ENCODE results near the gene EYS. TPM values are rescaled to one million over a fixed set of nuclear protein-coding genes. Genes with fewer than 3 reads are reported as not detected.
"Not testable (repeated sequence)": the region's sequence is repeated elsewhere in the genome, so short reads cannot be mapped to it uniquely, and the experiment has no call there.

The EYS gene
- total RNA-seq, 2 donors from 2014 or later: 0.18 to 3.5 TPM

GRCh38 chr6:65623566-65623965 lies 83.5 kb downstream of the EYS start:
- Histone ChIP-seq H3K36me3 (no peaks in the 10 kb centered on the region), H3K27ac (no peak overlapping the region), H3K9me3 (no peaks in the 10 kb centered on the region), H3K27me3 (replicated peaks; ENCODE audit: insufficient read depth) (no peaks in the 10 kb centered on the region), H3K4me3 (no peak overlapping the region), H3K4me1 (replicated peaks) (no peaks in the 10 kb centered on the region)
- DNase-seq (ENCODE audit: low spot score): no peak
- WGBS: 61% methylated on average over 2 of the region's 2 CpGs
- intact Hi-C loops (cut with DNase I): no loop called here
- TF ChIP-seq, protein P1, sequence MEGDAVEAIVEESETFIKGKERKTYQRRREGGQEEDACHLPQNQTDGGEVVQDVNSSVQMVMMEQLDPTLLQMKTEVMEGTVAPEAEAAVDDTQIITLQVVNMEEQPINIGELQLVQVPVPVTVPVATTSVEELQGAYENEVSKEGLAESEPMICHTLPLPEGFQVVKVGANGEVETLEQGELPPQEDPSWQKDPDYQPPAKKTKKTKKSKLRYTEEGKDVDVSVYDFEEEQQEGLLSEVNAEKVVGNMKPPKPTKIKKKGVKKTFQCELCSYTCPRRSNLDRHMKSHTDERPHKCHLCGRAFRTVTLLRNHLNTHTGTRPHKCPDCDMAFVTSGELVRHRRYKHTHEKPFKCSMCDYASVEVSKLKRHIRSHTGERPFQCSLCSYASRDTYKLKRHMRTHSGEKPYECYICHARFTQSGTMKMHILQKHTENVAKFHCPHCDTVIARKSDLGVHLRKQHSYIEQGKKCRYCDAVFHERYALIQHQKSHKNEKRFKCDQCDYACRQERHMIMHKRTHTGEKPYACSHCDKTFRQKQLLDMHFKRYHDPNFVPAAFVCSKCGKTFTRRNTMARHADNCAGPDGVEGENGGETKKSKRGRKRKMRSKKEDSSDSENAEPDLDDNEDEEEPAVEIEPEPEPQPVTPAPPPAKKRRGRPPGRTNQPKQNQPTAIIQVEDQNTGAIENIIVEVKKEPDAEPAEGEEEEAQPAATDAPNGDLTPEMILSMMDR (IDR thresholded peaks at IDR 0.05): no peak
- no peak for TF ChIP-seq POLR2A (IDR thresholded peaks at IDR 0.05)
- TF ChIP-seq POLR2AphosphoS5 (IDR thresholded peaks at IDR 0.05): no peak

DNA sequence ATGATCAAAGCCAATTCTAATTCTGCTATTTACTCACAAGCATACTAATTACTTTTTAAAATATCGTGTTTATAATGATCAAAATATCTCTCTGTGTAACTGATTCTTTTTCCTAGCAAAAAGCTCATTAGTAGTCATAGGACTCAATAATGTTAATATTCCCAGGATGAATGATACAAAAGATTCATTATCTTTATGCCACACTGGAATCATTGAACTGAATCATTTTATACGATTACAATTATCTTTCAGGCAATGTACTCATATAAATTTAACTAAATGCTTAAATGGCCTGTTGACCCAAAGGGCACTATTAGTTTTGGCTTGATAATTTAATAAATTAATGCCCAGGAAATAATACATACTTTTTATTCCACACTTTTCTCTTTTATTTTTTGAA lies 96.3 kb downstream of the EYS start:
- TF ChIP-seq POLR2A (IDR thresholded peaks at IDR 0.05) (no peak), POLR2AphosphoS5 (IDR thresholded peaks at IDR 0.05) (no peak)
- TF ChIP-seq, protein P1 (IDR thresholded peaks at IDR 0.05): no peak
- no peak overlapping the region for H3K27ac ChIP-seq
- H3K27me3 ChIP-seq (replicated peaks; ENCODE audit: insufficient read depth): no peaks in the 10 kb centered on the region
- intact Hi-C loops (cut with DNase I): no loop called here
- no peak overlapping the region for H3K4me3 ChIP-seq
- DNase-seq (ENCODE audit: low spot score): no peak
- no peaks in the 10 kb centered on the region for H3K4me1 ChIP-seq (replicated peaks)
- WGBS: 77% methylated on average over 2 of the region's 2 CpGs
- H3K36me3 ChIP-seq: no peaks in the 10 kb centered on the region
- H3K9me3 ChIP-seq: no peaks in the 10 kb centered on the region

DNA sequence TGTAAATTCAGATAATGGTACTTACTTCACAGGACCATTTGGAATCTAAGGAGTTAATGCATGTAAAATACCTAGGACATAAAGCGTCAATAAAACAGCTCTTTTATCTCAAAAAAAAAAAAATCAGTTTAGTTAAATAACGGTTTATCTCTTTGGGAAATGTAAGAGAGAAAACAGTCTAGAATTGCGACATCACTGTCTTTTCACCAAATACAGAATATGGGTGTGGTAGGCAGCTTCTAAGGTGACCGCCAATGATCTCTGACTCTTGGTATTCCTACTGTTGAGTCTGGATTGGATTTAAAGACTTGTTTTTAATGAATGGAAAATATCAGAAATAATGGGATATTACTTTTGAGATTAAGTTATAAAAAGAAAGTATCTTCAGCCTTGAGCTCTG lies 111.5 kb downstream of the EYS start:
- Histone ChIP-seq H3K4me1 (replicated peaks) (no peaks in the 10 kb centered on the region), H3K27me3 (replicated peaks; ENCODE audit: insufficient read depth) (no peaks in the 10 kb centered on the region), H3K9me3 (no peaks in the 10 kb centered on the region), H3K4me3 (no peak overlapping the region), H3K27ac (no peak overlapping the region), H3K36me3 (no peaks in the 10 kb centered on the region)
- 76% methylated on average over 4 of the region's 4 CpGs for WGBS
- TF ChIP-seq, protein P1 (IDR thresholded peaks at IDR 0.05): no peak
- TF ChIP-seq POLR2AphosphoS5 (IDR thresholded peaks at IDR 0.05): no peak
- TF ChIP-seq POLR2A (IDR thresholded peaks at IDR 0.05): no peak
- intact Hi-C loops (cut with DNase I): no loop called here
- DNase-seq (ENCODE audit: low spot score): no peak

GRCh38 chr6:65570340-65570739 lies 136.7 kb downstream of the EYS start:
- Histone ChIP-seq H3K27ac (no peak overlapping the region), H3K4me3 (no peak overlapping the region), H3K4me1 (replicated peaks) (no peaks in the 10 kb centered on the region), H3K36me3 (no peaks in the 10 kb centered on the region), H3K9me3 (no peaks in the 10 kb centered on the region), H3K27me3 (replicated peaks; ENCODE audit: insufficient read depth) (no peaks in the 10 kb centered on the region)
- intact Hi-C loops (cut with DNase I): no loop called here
- DNase-seq (ENCODE audit: low spot score): no peak
- WGBS: 38% methylated on average over 1 of the region's 1 CpG
- no peak for TF ChIP-seq POLR2A (IDR thresholded peaks at IDR 0.05)
- TF ChIP-seq, protein P1 (IDR thresholded peaks at IDR 0.05): no peak
- no peak for TF ChIP-seq POLR2AphosphoS5 (IDR thresholded peaks at IDR 0.05)

DNA sequence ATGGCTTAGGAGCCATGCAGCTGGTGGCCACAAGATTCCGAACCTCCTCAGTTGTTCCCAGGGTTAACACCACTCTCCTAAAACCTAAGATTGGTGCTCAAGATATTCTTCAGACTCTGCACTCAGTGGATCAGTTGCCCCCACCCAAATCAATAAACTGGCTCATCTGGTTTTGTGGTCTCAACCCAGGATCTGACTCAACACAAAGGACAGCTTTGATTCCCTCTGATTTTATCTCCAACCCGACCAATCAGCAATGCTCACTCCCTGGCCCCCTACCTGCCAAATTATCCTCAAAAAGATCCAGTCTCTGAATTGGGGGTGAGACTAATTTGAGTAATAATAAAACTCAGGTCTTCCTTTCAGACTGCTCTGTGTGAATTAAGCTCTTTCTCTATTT lies 137.5 kb downstream of the EYS start:
- TF ChIP-seq, protein P1 (IDR thresholded peaks at IDR 0.05): no peak
- TF ChIP-seq POLR2AphosphoS5 (IDR thresholded peaks at IDR 0.05): no peak
- no peak for TF ChIP-seq POLR2A (IDR thresholded peaks at IDR 0.05)
- H3K4me3 ChIP-seq: no peak overlapping the region
- H3K27me3 ChIP-seq (replicated peaks; ENCODE audit: insufficient read depth): no peaks in the 10 kb centered on the region
- intact Hi-C loops (cut with DNase I): no loop called here
- H3K4me1 ChIP-seq (replicated peaks): no peaks in the 10 kb centered on the region
- no peaks in the 10 kb centered on the region for H3K36me3 ChIP-seq
- no peaks in the 10 kb centered on the region for H3K9me3 ChIP-seq
- no peak for DNase-seq (ENCODE audit: low spot score)
- no peak overlapping the region for H3K27ac ChIP-seq
- 73% methylated on average over 2 of the region's 2 CpGs for WGBS

DNA sequence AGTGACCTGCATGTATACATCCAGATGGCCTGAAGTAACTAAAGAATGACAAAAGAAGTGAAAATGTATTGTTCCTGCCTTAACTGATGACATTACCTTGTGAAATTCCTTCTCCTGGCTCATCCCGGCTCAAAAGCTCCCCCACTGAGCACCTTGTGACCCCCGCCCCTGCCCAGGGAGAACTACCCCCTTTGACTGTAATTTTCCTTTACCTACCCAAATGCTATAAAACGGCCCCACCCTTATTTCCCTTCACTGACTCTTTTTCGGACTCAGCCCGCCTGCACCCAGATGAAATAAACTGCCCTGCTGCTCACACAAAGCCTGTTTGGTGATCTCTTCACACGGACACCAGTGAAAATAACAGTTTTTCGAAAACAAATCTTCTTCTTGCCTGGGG lies 138.0 kb downstream of the EYS start:
- H3K9me3 ChIP-seq; H3K27ac ChIP-seq; H3K4me1 ChIP-seq (replicated peaks); H3K36me3 ChIP-seq; H3K27me3 ChIP-seq (replicated peaks; ENCODE audit: insufficient read depth); DNase-seq (ENCODE audit: low spot score); H3K4me3 ChIP-seq; intact Hi-C loops (cut with DNase I): not testable (repeated sequence)
- 80% methylated on average over 7 of the region's 7 CpGs for WGBS
